ENCODE data around the gene KATNAL1.
A peak's percentile ranks its signal among the peaks of the same experiment; 100 is the strongest.

The KATNAL1 gene

DNA sequence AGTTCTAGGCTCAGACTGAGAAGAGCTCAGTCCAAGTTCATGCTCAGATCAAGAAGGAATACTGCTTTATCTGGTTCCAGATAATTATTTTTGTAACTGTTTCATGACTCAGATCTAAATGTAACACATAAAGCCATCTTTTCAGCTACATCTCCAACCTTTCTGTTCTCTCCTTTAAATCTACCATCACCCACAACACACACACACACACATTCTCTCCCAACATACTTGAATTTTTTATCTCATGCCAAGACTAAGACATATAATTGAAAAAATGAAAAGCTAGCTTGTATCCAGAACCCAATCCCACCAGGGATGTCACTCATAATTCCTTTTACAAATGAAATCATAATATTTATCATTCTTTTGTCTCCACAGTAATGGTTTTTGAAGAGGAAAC is 7.6 kb downstream of the KATNAL1 start:
- Histone ChIP-seq H3K4me2 (ENCODE audit: low read length, poor library complexity, severe bottlenecking) (no peak overlapping the region), H4K91ac (ENCODE audit: low read length) (no peak overlapping the region), H3K14ac (ENCODE audit: low read length in 2 of 2) (no peak overlapping the region), H3K27me3 (ENCODE audit: control insufficient read depth in 1 of 2, insufficient read depth in 1 of 2, low read length in 2 of 2) (no peaks in the 10 kb centered on the region), H3K23ac (ENCODE audit: low read length in 2 of 2) (no peak overlapping the region), H2AK5ac (ENCODE audit: low read length, severe bottlenecking) (peak overlapping the region; percentile 51), H3K4me3 (ENCODE audit: insufficient read depth in 1 of 2, low read depth in 1 of 2, low read length in 2 of 2) (no peak overlapping the region), H3K79me1 (replicated peaks; ENCODE audit: low read length, poor library complexity, severe bottlenecking) (peaks cover 1% of the 10 kb centered on the region), H3K4me1 (ENCODE audit: control insufficient read depth, insufficient read depth, low read depth, low read length) (peaks cover 12% of the 10 kb centered on the region), H3K18ac (ENCODE audit: low read depth in 1 of 2, low read length in 2 of 2) (no peak overlapping the region), H2BK5ac (ENCODE audit: low read depth, low read length, poor library complexity, severe bottlenecking) (no peak overlapping the region), H2AFZ (ENCODE audit: low read depth, low read length) (no peak overlapping the region), H4K8ac (ENCODE audit: low read length) (no peak overlapping the region), H3K9me3 (ENCODE audit: control insufficient read depth, low read length) (no peaks in the 10 kb centered on the region), H2BK120ac (ENCODE audit: low read depth, low read length) (no peak overlapping the region), H3K27ac (ENCODE audit: low read length, poor library complexity, severe bottlenecking) (no peak overlapping the region), H2BK15ac (ENCODE audit: low read depth, poor library complexity, severe bottlenecking) (no peak overlapping the region), H2BK12ac (ENCODE audit: low read length in 2 of 2) (no peak overlapping the region), H3K4ac (ENCODE audit: low read depth in 1 of 2, low read length in 2 of 2) (no peak overlapping the region), H3K36me3 (ENCODE audit: control insufficient read depth in 1 of 2, insufficient read depth in 2 of 2, low read depth in 1 of 2, low read length in 2 of 2) (peaks cover 0 to 11% of the 10 kb centered on the region in 2 experiments), H3K9ac (ENCODE audit: low read length) (no peak overlapping the region)
- DNase-seq: no peak

DNA sequence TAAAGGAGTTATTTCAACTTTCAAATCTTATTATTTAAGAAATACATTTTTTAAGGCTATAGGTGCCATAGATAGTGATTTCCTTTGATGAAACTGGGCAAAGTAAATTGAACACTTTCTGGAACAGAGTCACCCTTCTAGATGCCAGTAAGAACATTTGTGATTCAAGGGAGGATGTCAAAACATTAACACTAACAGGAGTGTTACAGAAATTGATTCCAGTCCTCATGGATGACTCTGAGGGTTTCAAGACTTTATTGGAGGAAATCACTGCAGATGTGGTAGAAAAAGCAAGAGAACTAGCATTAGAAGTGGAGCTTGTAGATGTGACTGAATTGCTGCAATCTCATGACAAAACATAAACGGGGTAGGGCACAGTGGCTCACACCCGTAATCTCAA is 12.2 kb downstream of the KATNAL1 start:
- no peak overlapping the region for H3K4ac ChIP-seq (ENCODE audit: low read depth in 1 of 2, low read length in 2 of 2)
- no peak overlapping the region for H2BK120ac ChIP-seq (ENCODE audit: low read depth, low read length)
- H2AK5ac ChIP-seq (ENCODE audit: low read length, severe bottlenecking): no peak overlapping the region
- no peak overlapping the region for H2BK12ac ChIP-seq (ENCODE audit: low read length in 2 of 2)
- H3K36me3 ChIP-seq (ENCODE audit: control insufficient read depth in 1 of 2, insufficient read depth in 2 of 2, low read depth in 1 of 2, low read length in 2 of 2): peaks cover 0 to 11% of the 10 kb centered on the region in 2 experiments
- H2BK15ac ChIP-seq (ENCODE audit: low read depth, poor library complexity, severe bottlenecking): no peak overlapping the region
- H3K23ac ChIP-seq (ENCODE audit: low read length in 2 of 2): no peak overlapping the region
- H3K4me2 ChIP-seq (ENCODE audit: low read length, poor library complexity, severe bottlenecking): no peak overlapping the region
- H2BK5ac ChIP-seq (ENCODE audit: low read depth, low read length, poor library complexity, severe bottlenecking): no peak overlapping the region
- peaks cover 5% of the 10 kb centered on the region for H3K79me1 ChIP-seq (replicated peaks; ENCODE audit: low read length, poor library complexity, severe bottlenecking)
- 95% methylated on average over 2 of the region's 2 CpGs for WGBS
- no peak overlapping the region for H3K4me3 ChIP-seq (ENCODE audit: insufficient read depth in 1 of 2, low read depth in 1 of 2, low read length in 2 of 2)
- H3K4me1 ChIP-seq (ENCODE audit: control insufficient read depth, insufficient read depth, low read depth, low read length): peaks cover 5% of the 10 kb centered on the region
- H3K27me3 ChIP-seq (ENCODE audit: control insufficient read depth in 1 of 2, insufficient read depth in 1 of 2, low read length in 2 of 2): no peaks in the 10 kb centered on the region
- no peak for DNase-seq
- no peak overlapping the region for H4K91ac ChIP-seq (ENCODE audit: low read length)
- H2AFZ ChIP-seq (ENCODE audit: low read depth, low read length): no peak overlapping the region
- H3K14ac ChIP-seq (ENCODE audit: low read length in 2 of 2): no peak overlapping the region
- no peak overlapping the region for H3K18ac ChIP-seq (ENCODE audit: low read depth in 1 of 2, low read length in 2 of 2)
- H4K8ac ChIP-seq (ENCODE audit: low read length): no peak overlapping the region
- H3K9ac ChIP-seq (ENCODE audit: low read length): no peak overlapping the region
- no peak overlapping the region for H3K27ac ChIP-seq (ENCODE audit: low read length, poor library complexity, severe bottlenecking)
- H3K9me3 ChIP-seq (ENCODE audit: control insufficient read depth, low read length): no peaks in the 10 kb centered on the region

DNA sequence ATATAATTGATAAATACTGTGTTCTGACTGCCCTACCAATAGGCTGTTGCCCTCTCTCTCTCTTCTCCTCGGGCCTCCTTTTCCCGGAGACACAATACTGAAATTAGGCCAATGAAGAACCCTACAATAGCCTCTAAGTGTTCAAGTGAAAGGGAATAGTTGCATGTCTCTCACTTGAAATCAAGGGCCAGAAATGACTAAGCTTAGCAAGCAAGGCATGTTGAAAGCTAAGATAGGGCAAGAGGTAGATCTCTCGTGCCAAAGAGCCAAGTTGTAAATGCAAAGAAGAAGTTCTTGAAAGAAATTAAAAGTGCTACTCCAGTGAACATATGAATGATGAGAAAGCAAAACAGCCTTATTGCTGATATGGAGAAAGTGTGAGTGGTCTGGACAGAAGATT is 13.3 kb downstream of the KATNAL1 start:
- Histone ChIP-seq H3K27ac (ENCODE audit: low read length, poor library complexity, severe bottlenecking) (no peak overlapping the region), H2BK12ac (ENCODE audit: low read length in 2 of 2) (no peak overlapping the region), H3K27me3 (ENCODE audit: control insufficient read depth in 1 of 2, insufficient read depth in 1 of 2, low read length in 2 of 2) (no peaks in the 10 kb centered on the region), H3K23ac (ENCODE audit: low read length in 2 of 2) (no peak overlapping the region), H2BK15ac (ENCODE audit: low read depth, poor library complexity, severe bottlenecking) (no peak overlapping the region), H3K4ac (ENCODE audit: low read depth in 1 of 2, low read length in 2 of 2) (no peak overlapping the region), H4K8ac (ENCODE audit: low read length) (no peak overlapping the region), H3K9ac (ENCODE audit: low read length) (no peak overlapping the region), H3K14ac (ENCODE audit: low read length in 2 of 2) (no peak overlapping the region), H2AFZ (ENCODE audit: low read depth, low read length) (no peak overlapping the region), H3K18ac (ENCODE audit: low read depth in 1 of 2, low read length in 2 of 2) (no peak overlapping the region), H3K4me1 (ENCODE audit: control insufficient read depth, insufficient read depth, low read depth, low read length) (peaks cover 5% of the 10 kb centered on the region), H2BK120ac (ENCODE audit: low read depth, low read length) (no peak overlapping the region), H2AK5ac (ENCODE audit: low read length, severe bottlenecking) (no peak overlapping the region), H4K91ac (ENCODE audit: low read length) (no peak overlapping the region), H3K79me1 (replicated peaks; ENCODE audit: low read length, poor library complexity, severe bottlenecking) (peaks cover 5% of the 10 kb centered on the region), H3K4me2 (ENCODE audit: low read length, poor library complexity, severe bottlenecking) (no peak overlapping the region), H3K36me3 (ENCODE audit: control insufficient read depth in 1 of 2, insufficient read depth in 2 of 2, low read depth in 1 of 2, low read length in 2 of 2) (peaks cover 0 to 11% of the 10 kb centered on the region in 2 experiments), H3K4me3 (ENCODE audit: insufficient read depth in 1 of 2, low read depth in 1 of 2, low read length in 2 of 2) (no peak overlapping the region), H3K9me3 (ENCODE audit: control insufficient read depth, low read length) (no peaks in the 10 kb centered on the region), H2BK5ac (ENCODE audit: low read depth, low read length, poor library complexity, severe bottlenecking) (no peak overlapping the region)
- no peak for DNase-seq
- WGBS: 94% methylated on average over 3 of the region's 3 CpGs

DNA sequence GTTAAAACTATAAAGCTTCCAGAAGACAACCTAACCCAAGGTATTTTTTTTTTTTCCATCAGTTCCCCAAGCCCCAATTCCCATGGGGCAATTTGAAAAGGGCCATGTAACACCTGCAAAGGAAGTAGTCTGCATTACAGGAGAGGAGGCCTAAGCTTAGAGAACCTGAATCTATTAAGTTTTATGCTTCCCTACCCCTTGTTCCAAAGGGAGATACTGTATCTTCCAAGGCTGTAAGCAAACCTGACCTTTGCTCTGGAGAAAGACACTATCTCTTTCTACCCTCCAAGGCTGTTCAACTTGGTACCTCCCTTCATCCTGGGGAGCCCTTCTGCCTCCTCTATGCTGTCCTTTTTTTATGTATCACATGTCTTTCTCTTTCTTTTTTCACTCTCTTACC is 15.0 kb downstream of the KATNAL1 start:
- no peaks in the 10 kb centered on the region for H3K27me3 ChIP-seq (ENCODE audit: control insufficient read depth in 1 of 2, insufficient read depth in 1 of 2, low read length in 2 of 2)
- no peak overlapping the region for H3K14ac ChIP-seq (ENCODE audit: low read length in 2 of 2)
- no peak overlapping the region for H4K8ac ChIP-seq (ENCODE audit: low read length)
- no peak overlapping the region for H3K4me3 ChIP-seq (ENCODE audit: insufficient read depth in 1 of 2, low read depth in 1 of 2, low read length in 2 of 2)
- H2BK5ac ChIP-seq (ENCODE audit: low read depth, low read length, poor library complexity, severe bottlenecking): no peak overlapping the region
- H3K9me3 ChIP-seq (ENCODE audit: control insufficient read depth, low read length): no peaks in the 10 kb centered on the region
- peaks cover 0 to 11% of the 10 kb centered on the region in 2 experiments for H3K36me3 ChIP-seq (ENCODE audit: control insufficient read depth in 1 of 2, insufficient read depth in 2 of 2, low read depth in 1 of 2, low read length in 2 of 2)
- H2BK120ac ChIP-seq (ENCODE audit: low read depth, low read length): no peak overlapping the region
- no peak overlapping the region for H3K4me2 ChIP-seq (ENCODE audit: low read length, poor library complexity, severe bottlenecking)
- H4K91ac ChIP-seq (ENCODE audit: low read length): no peak overlapping the region
- no peak overlapping the region for H3K4ac ChIP-seq (ENCODE audit: low read depth in 1 of 2, low read length in 2 of 2)
- H3K4me1 ChIP-seq (ENCODE audit: control insufficient read depth, insufficient read depth, low read depth, low read length): peaks cover 5% of the 10 kb centered on the region
- H3K9ac ChIP-seq (ENCODE audit: low read length): no peak overlapping the region
- no peak for DNase-seq
- H2AFZ ChIP-seq (ENCODE audit: low read depth, low read length): no peak overlapping the region
- no peak overlapping the region for H3K27ac ChIP-seq (ENCODE audit: low read length, poor library complexity, severe bottlenecking)
- no peak overlapping the region for H2BK12ac ChIP-seq (ENCODE audit: low read length in 2 of 2)
- no peak overlapping the region for H3K18ac ChIP-seq (ENCODE audit: low read depth in 1 of 2, low read length in 2 of 2)
- no peak overlapping the region for H3K23ac ChIP-seq (ENCODE audit: low read length in 2 of 2)
- H2AK5ac ChIP-seq (ENCODE audit: low read length, severe bottlenecking): no peak overlapping the region
- H3K79me1 ChIP-seq (replicated peaks; ENCODE audit: low read length, poor library complexity, severe bottlenecking): peaks cover 5% of the 10 kb centered on the region
- no peak overlapping the region for H2BK15ac ChIP-seq (ENCODE audit: low read depth, poor library complexity, severe bottlenecking)
